ENCODE results near the gene UQCRH. TPM values are rescaled to one million over a fixed set of nuclear protein-coding genes. Genes with fewer than 3 reads are reported as not detected.
A peak's percentile ranks its signal among the peaks of the same experiment; 100 is the strongest.

The UQCRH gene
- 100 to 1,000 TPM; 333 to 343 TPM for total RNA-seq

- Mint-ChIP-seq H3K4me3 (peak within 1 kb of the TSS; percentile 94), H3K27me3 (ENCODE audit: low read depth) (no peaks in the 10 kb centered on the region), H3K27ac (peak within 1 kb of the TSS; percentile 99), H3K4me1 (ENCODE audit: low read depth) (peaks cover 47% of the 10 kb centered on the region), H3K36me3 (ENCODE audit: low read depth) (peaks cover 17% of the 10 kb centered on the region), H3K9me3 (ENCODE audit: insufficient read depth) (no peaks in the 10 kb centered on the region)
- ATAC-seq (peak; percentile 84), DNase-seq (peak; percentile 94)
- CTCF ChIA-PET: interaction anchor here (0.8 to 2.7 kb wide), 6 partner anchors 38 to 58 kb away, joined by 3 to 23 read pairs (median 10); partner anchors contain the start of genes NSUN4 and RAD54L
- POLR2A ChIA-PET: interaction anchor here (0.5 to 2.5 kb wide), 17 partner anchors 9 to 616 kb away, joined by 3 to 30 read pairs (median 3); partner anchors contain the start of genes EFCAB14, GPBP1L1, NSUN4 and RAD54L
These were observed at the start of gene UQCRH, which contains the start of gene LRRC41 for GRCh38 chr1:46303038-46303871. UQCRH (plus strand) TSS chr1:46303698; CDS start chr1:46303767, 69 bp downstream. LRRC41 (minus strand) TSS chr1:46303616; CDS start chr1:46303322, 294 bp downstream.

GRCh38 chr1:46254668-46255067 is 48.8 kb upstream of the UQCRH start:
- POLR2A ChIA-PET: no interaction called here
- Mint-ChIP-seq H3K27ac (peak overlapping the region; percentile 17), H3K4me1 (ENCODE audit: low read depth) (peaks cover 21% of the 10 kb centered on the region), H3K27me3 (ENCODE audit: low read depth) (no peaks in the 10 kb centered on the region), H3K36me3 (ENCODE audit: low read depth) (peaks cover 66% of the 10 kb centered on the region), H3K4me3 (no peak overlapping the region), H3K9me3 (ENCODE audit: insufficient read depth) (no peaks in the 10 kb centered on the region)
- no peak for ATAC-seq
- no peak for DNase-seq
- CTCF ChIA-PET: interaction anchor here (0.9 to 1.5 kb wide), 4 partner anchors 9 to 93 kb away, joined by 3 to 7 read pairs (median 4); no protein-coding TSS in a partner anchor

- H3K36me3 Mint-ChIP-seq (ENCODE audit: low read depth): peaks cover 71% of the 10 kb centered on the region
- DNase-seq: no peak
- CTCF ChIA-PET: no interaction called here
- H3K9me3 Mint-ChIP-seq (ENCODE audit: insufficient read depth): no peaks in the 10 kb centered on the region
- POLR2A ChIA-PET: no interaction called here
- H3K4me3 Mint-ChIP-seq: no peak overlapping the region
- ATAC-seq: no peak
- no peaks in the 10 kb centered on the region for H3K27me3 Mint-ChIP-seq (ENCODE audit: low read depth)
- H3K27ac Mint-ChIP-seq: no peak overlapping the region
- H3K4me1 Mint-ChIP-seq (ENCODE audit: low read depth): peaks cover 15% of the 10 kb centered on the region
These were observed 47.0 kb upstream of the UQCRH start for GRCh38 chr1:46256523-46256922.

- Mint-ChIP-seq H3K27me3 (ENCODE audit: low read depth) (no peaks in the 10 kb centered on the region), H3K4me1 (ENCODE audit: low read depth) (no peaks in the 10 kb centered on the region), H3K4me3 (no peak overlapping the region), H3K9me3 (ENCODE audit: insufficient read depth) (no peaks in the 10 kb centered on the region), H3K27ac (peak overlapping the region; percentile 17), H3K36me3 (ENCODE audit: low read depth) (peaks cover 75% of the 10 kb centered on the region)
- CTCF ChIA-PET: no interaction called here
- DNase-seq: no peak
- POLR2A ChIA-PET: no interaction called here
- ATAC-seq: no peak
These were observed 41.0 kb upstream of the UQCRH start for GRCh38 chr1:46262508-46262907.

- no peaks in the 10 kb centered on the region for H3K4me1 Mint-ChIP-seq (ENCODE audit: low read depth)
- no peak overlapping the region for H3K4me3 Mint-ChIP-seq
These were observed 40.4 kb upstream of the UQCRH start for GRCh38 chr1:46263146-46263545.

DNA sequence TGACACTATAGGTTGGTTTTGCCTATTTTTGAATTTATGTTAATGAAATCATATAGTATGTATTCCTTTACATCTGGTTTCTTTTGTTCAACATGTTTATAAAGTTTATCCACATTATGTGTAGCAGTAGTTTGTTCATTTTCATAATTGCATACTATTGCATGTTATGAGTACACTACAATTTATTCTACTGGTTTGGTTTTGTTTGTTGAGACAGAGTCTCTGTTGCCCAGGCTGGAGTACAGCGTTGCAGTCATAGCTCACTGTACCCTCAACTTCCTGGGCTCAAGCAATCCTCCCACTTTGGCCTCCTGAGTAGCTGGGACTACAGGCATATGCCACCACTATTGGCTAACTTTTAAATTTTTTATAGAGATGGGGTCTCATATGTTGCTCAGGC is 34.9 kb upstream of the UQCRH start:
- POLR2A ChIA-PET: no interaction called here

More at GRCh38 chr1:46263146-46263545, 40.4 kb upstream of the UQCRH start:
- Mint-ChIP-seq H3K9me3 (ENCODE audit: insufficient read depth) (no peaks in the 10 kb centered on the region), H3K27me3 (ENCODE audit: low read depth) (no peaks in the 10 kb centered on the region), H3K27ac (peak overlapping the region; percentile 7), H3K36me3 (ENCODE audit: low read depth) (peaks cover 75% of the 10 kb centered on the region)
- DNase-seq: no peak
- CTCF ChIA-PET: interaction anchor here (1.1 kb wide), 1 partner anchor 8 kb away, joined by 3 read pairs; no protein-coding TSS in a partner anchor
- ATAC-seq: no peak
- POLR2A ChIA-PET: interaction anchor here (1.1 kb wide), 1 partner anchor 16 kb away, joined by 4 read pairs; the partner anchor contains the start of gene RAD54L

DNA sequence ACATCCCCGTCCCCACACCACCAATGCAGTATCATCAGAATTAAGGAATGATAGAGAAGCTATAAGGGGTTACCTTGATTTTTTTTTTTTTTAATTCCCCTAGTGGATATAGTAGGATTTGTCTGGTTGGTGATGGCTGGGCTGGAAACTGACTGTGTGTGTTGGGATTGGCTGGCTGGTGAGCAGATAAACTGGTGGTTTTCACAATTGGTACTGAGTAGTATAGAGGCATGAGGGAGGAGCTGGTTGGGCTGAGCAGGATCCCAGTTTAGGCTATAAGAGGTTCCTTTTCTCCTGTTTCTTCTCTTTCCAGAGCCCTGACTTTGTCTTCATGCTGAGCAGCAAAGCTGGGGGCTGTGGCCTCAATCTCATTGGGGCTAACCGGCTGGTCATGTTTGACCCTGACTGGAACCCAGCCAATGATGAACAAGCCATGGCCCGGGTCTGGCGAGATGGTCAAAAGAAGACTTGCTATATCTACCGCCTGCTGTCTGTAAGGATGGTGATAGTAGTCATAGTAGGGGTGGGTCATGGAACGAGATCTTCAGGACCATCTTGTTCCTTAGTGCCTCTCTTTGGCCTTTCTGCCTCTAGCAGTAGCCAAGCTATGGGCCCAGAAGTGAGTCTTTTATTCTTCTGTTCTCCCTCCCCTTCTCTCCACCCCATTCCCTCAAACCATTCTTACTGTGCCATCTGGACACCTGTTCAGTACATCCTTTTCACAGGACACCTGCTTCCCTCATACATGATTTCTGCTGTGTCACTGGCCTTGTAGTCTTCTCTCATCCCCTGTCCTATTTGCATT is 29.1 kb upstream of the UQCRH start:
- DNase-seq (no peak), ATAC-seq (no peak)
- ChIA-PET POLR2A (interaction anchor here (0.7 to 2.8 kb wide), 2 partner anchors 11 to 26 kb away, joined by 4 to 13 read pairs; no protein-coding TSS in a partner anchor), CTCF (interaction anchor here (1.2 to 2.4 kb wide), 2 partner anchors 11 to 22 kb away, joined by 3 to 7 read pairs; no protein-coding TSS in a partner anchor)
- Mint-ChIP-seq H3K36me3 (ENCODE audit: low read depth) (peaks cover 77% of the 10 kb centered on the region), H3K27ac (no peak overlapping the region), H3K27me3 (ENCODE audit: low read depth) (no peaks in the 10 kb centered on the region), H3K4me3 (no peak overlapping the region), H3K9me3 (ENCODE audit: insufficient read depth) (no peaks in the 10 kb centered on the region), H3K4me1 (ENCODE audit: low read depth) (no peaks in the 10 kb centered on the region)

More for the DNA sequence above, 34.9 kb upstream of the UQCRH start:
- Mint-ChIP-seq H3K4me1 (ENCODE audit: low read depth) (no peaks in the 10 kb centered on the region), H3K9me3 (ENCODE audit: insufficient read depth) (no peaks in the 10 kb centered on the region), H3K27me3 (ENCODE audit: low read depth) (no peaks in the 10 kb centered on the region), H3K4me3 (no peak overlapping the region), H3K27ac (peak overlapping the region; percentile 22), H3K36me3 (ENCODE audit: low read depth) (peaks cover 74% of the 10 kb centered on the region)
- ATAC-seq: no peak
- CTCF ChIA-PET: no interaction called here
- DNase-seq: no peak

DNA sequence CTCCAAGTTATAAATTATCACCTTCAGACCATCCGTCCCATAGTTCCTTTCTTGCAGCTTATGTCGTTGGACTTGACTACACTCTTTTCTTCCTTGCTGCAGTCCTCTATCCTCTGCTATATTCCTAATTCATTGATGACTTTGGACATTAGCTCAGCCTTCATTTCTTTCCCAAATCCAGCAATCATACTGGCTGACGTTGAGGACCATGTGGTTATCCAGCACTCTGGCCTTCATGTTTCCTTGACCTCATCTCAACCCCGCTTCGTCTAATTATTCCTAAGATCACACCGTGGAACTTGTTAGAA is 28.5 kb upstream of the UQCRH start:
- no peaks in the 10 kb centered on the region for H3K4me1 Mint-ChIP-seq (ENCODE audit: low read depth)
- no peak overlapping the region for H3K27ac Mint-ChIP-seq
- peaks cover 79% of the 10 kb centered on the region for H3K36me3 Mint-ChIP-seq (ENCODE audit: low read depth)
- ATAC-seq (no peak), DNase-seq (no peak)
- no peak overlapping the region for H3K4me3 Mint-ChIP-seq
- ChIA-PET CTCF (interaction anchor here (2.4 kb wide), 1 partner anchor 11 kb away, joined by 7 read pairs; no protein-coding TSS in a partner anchor), POLR2A (interaction anchor here (2.8 kb wide), 1 partner anchor 10 kb away, joined by 13 read pairs; no protein-coding TSS in a partner anchor)
- no peaks in the 10 kb centered on the region for H3K9me3 Mint-ChIP-seq (ENCODE audit: insufficient read depth)
- no peaks in the 10 kb centered on the region for H3K27me3 Mint-ChIP-seq (ENCODE audit: low read depth)

DNA sequence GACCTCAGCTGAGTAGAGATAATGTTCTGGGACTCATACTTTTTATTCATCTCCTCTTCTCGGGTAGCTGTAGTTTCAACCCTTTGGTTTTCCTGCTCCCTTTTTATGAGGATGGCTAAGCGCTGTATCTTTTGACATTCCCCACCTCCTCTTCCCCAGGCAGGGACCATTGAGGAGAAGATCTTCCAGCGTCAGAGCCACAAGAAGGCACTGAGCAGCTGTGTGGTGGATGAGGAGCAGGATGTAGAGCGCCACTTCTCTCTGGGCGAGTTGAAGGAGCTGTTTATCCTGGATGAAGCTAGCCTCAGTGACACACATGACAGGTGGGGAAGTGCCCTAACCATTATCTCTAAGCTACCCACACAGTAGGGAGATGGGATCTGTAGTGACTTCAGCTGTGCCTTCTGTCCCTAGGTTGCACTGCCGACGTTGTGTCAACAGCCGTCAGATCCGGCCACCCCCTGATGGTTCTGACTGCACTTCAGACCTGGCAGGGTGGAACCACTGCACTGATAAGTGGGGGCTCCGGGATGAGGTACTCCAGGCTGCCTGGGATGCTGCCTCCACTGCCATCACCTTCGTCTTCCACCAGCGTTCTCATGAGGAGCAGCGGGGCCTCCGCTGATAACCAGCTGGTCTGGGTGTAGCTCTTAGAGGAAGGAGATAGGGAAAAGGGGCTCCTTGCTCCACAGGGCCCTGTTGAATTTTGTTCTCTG is 25.7 kb upstream of the UQCRH start:
- no peaks in the 10 kb centered on the region for H3K9me3 Mint-ChIP-seq (ENCODE audit: insufficient read depth)
- H3K4me1 Mint-ChIP-seq (ENCODE audit: low read depth): no peaks in the 10 kb centered on the region
- H3K27ac Mint-ChIP-seq: no peak overlapping the region
- H3K27me3 Mint-ChIP-seq (ENCODE audit: low read depth): no peaks in the 10 kb centered on the region
- no peak overlapping the region for H3K4me3 Mint-ChIP-seq
- ChIA-PET CTCF (interaction anchor here (0.7 kb wide), 1 partner anchor 8 kb away, joined by 3 read pairs; no protein-coding TSS in a partner anchor), POLR2A (interaction anchor here (1.1 to 1.5 kb wide), 2 partner anchors 13 to 70 kb away, joined by 3 to 6 read pairs; no protein-coding TSS in a partner anchor)
- peaks cover 78% of the 10 kb centered on the region for H3K36me3 Mint-ChIP-seq (ENCODE audit: low read depth)
- ATAC-seq: no peak
- DNase-seq: no peak

- ChIA-PET CTCF (no interaction called here), POLR2A (interaction anchor here (1.5 kb wide), 1 partner anchor 69 kb away, joined by 3 read pairs; no protein-coding TSS in a partner anchor)
- DNase-seq (no peak), ATAC-seq (no peak)
- Mint-ChIP-seq H3K36me3 (ENCODE audit: low read depth) (peaks cover 78% of the 10 kb centered on the region), H3K9me3 (ENCODE audit: insufficient read depth) (no peaks in the 10 kb centered on the region), H3K27me3 (ENCODE audit: low read depth) (no peaks in the 10 kb centered on the region), H3K4me3 (no peak overlapping the region), H3K27ac (no peak overlapping the region), H3K4me1 (ENCODE audit: low read depth) (peaks cover 2% of the 10 kb centered on the region)
These were observed 24.7 kb upstream of the UQCRH start for GRCh38 chr1:46278807-46279206.

DNA sequence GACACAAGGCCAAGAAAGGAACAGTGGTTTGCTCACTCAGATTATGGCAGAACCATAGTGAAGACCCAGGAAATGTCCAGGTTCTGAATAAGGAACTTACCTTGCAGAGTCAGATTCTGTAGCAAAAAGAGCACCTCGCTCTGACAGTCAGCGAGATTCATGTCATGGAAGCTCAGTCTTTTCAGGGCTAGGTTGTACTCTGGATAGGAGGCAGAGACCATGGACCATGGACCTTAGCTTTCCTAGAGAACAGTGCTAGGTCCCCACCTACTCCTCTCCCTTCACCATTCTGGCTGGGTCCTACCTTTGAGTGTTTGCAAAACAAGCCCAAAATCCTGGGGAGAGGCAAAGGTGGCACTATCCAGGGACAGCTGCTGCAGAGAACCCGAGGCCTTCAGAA is 23.4 kb upstream of the UQCRH start:
- peaks cover 8% of the 10 kb centered on the region for H3K4me1 Mint-ChIP-seq (ENCODE audit: low read depth)
- no peak for ATAC-seq
- no peaks in the 10 kb centered on the region for H3K27me3 Mint-ChIP-seq (ENCODE audit: low read depth)
- H3K36me3 Mint-ChIP-seq (ENCODE audit: low read depth): peaks cover 77% of the 10 kb centered on the region
- ChIA-PET POLR2A (interaction anchor here (0.8 kb wide), 1 partner anchor 8 kb away, joined by 3 read pairs; no protein-coding TSS in a partner anchor), CTCF (no interaction called here)
- H3K27ac Mint-ChIP-seq: no peak overlapping the region
- no peak for DNase-seq
- no peaks in the 10 kb centered on the region for H3K9me3 Mint-ChIP-seq (ENCODE audit: insufficient read depth)
- no peak overlapping the region for H3K4me3 Mint-ChIP-seq

Data from activated CD8-positive, alpha-beta T cell treated with anti-CD3 and anti-CD28 coated beads, Interleukin-2, amount 10 ng/mL, durations not matched to agents 7 days and 5 days (primary cell).